Liver (tissue), 9 donors: ENCODE measurements around the gene DEDD2. TPM values are rescaled to one million over a fixed set of nuclear protein-coding genes. Genes with fewer than 3 reads are reported as not detected.

Source experiments
- DNase-seq: peaks from one replicate; pipeline ENCODE4 v3.0.0-alpha.2; 2017; ENCODE audit warnings: low spot score
- H3K27ac ChIP-seq, 2 donors: one replicate each; pipeline ENCODE4 v1.7.0; 2013; ENCODE audit warnings: inconsistent platforms in 2 of 2, low read length in 2 of 2, control low read depth in 1 of 2, low read depth in 1 of 2, mild to moderate bottlenecking in 1 of 2
- H3K27me3 ChIP-seq, 4 donors: one replicate each; pipeline versions ENCODE4 v1.6.1 to v1.7.0; 2013; ENCODE audit warnings: low read length in 3 of 4, inconsistent platforms in 1 of 4, mild to moderate bottlenecking in 1 of 4, moderate library complexity in 1 of 4; ENCODE audit not compliant: control insufficient read depth in 4 of 4, insufficient read depth in 4 of 4
- H3K36me3 ChIP-seq, 4 donors: one replicate each; pipeline versions ENCODE4 v1.6.1 to v1.7.0; 2013; ENCODE audit warnings: low read length in 3 of 4, mild to moderate bottlenecking in 3 of 4, low read depth in 1 of 4, moderate library complexity in 1 of 4; ENCODE audit not compliant: control insufficient read depth in 4 of 4, insufficient read depth in 3 of 4
- H3K4me1 ChIP-seq, 4 donors: one replicate each; pipeline versions ENCODE4 v1.6.1 to v1.7.0; 2013; ENCODE audit warnings: low read length in 3 of 4, mild to moderate bottlenecking in 3 of 4, moderate library complexity in 1 of 4; ENCODE audit not compliant: control insufficient read depth in 4 of 4, insufficient read depth in 4 of 4
- H3K4me3 ChIP-seq, 3 donors: one replicate each; pipeline versions ENCODE4 v1.6.1 to v1.7.0; 2013; ENCODE audit warnings: low read length in 3 of 3, control low read depth in 1 of 3, low read depth in 1 of 3, mild to moderate bottlenecking in 1 of 3
- H3K9ac ChIP-seq, 2 donors: one replicate each; pipeline ENCODE4 v1.7.0; 2013; ENCODE audit warnings: low read length in 2 of 2, mild to moderate bottlenecking in 2 of 2, moderate library complexity in 2 of 2, control low read depth in 1 of 2, low read depth in 1 of 2
- H3K9me3 ChIP-seq, 4 donors: one replicate each; pipeline versions ENCODE4 v1.6.1 to v1.7.0; 2013; ENCODE audit warnings: low read length in 3 of 4; ENCODE audit not compliant: control insufficient read depth in 4 of 4
- EGR1 ChIP-seq, 2 donors: IDR thresholded peaks; 2 replicates each; pipeline ENCODE4 v1.6.1; 2016 to 2018; ENCODE audit warnings: antibody characterized with exemption in 2 of 2, low read depth in 2 of 2
- FOXA1 ChIP-seq: IDR thresholded peaks from 2 replicates; pipeline ENCODE4 v1.6.1; 2016; ENCODE audit warnings: antibody characterized with exemption
- FOXA2 ChIP-seq: IDR thresholded peaks from 2 replicates; pipeline ENCODE4 v1.6.1; 2016; ENCODE audit warnings: antibody characterized with exemption
- GABPA ChIP-seq, 2 donors: IDR thresholded peaks in 1 of 2; conservative IDR thresholded peaks in 1 of 2; 2 replicates each; pipeline ENCODE4 v1.6.1; 2016; ENCODE audit warnings: antibody characterized with exemption in 2 of 2, mild to moderate bottlenecking in 1 of 2, moderate library complexity in 1 of 2
- HNF4A ChIP-seq, 2 donors: conservative IDR thresholded peaks; 2 replicates each; pipeline ENCODE4 v1.6.1; 2016; ENCODE audit warnings: antibody characterized with exemption in 2 of 2, mild to moderate bottlenecking in 2 of 2
- HNF4G ChIP-seq: IDR thresholded peaks from 2 replicates; pipeline ENCODE4 v1.6.1; 2016; ENCODE audit warnings: antibody characterized with exemption
- JUND ChIP-seq, 2 donors: IDR thresholded peaks; 2 replicates each; pipeline ENCODE4 v1.6.1; 2016; ENCODE audit warnings: antibody characterized with exemption in 2 of 2
- NR2F2 ChIP-seq: IDR thresholded peaks from 2 replicates; pipeline ENCODE4 v1.6.1; 2016; ENCODE audit warnings: antibody characterized with exemption
- RAD21 ChIP-seq, 2 donors: IDR thresholded peaks; 2 replicates each; pipeline ENCODE4 v1.6.1; 2016; ENCODE audit warnings: antibody characterized with exemption in 2 of 2, mild to moderate bottlenecking in 2 of 2
- REST ChIP-seq: IDR thresholded peaks from 2 replicates; pipeline ENCODE4 v1.6.1; 2016; ENCODE audit warnings: antibody characterized with exemption, mild to moderate bottlenecking
- RXRA ChIP-seq, 2 donors: IDR thresholded peaks; 2 replicates each; pipeline ENCODE4 v1.6.1; 2017 to 2018; ENCODE audit warnings: antibody characterized with exemption in 2 of 2, mild to moderate bottlenecking in 1 of 2
- SP1 ChIP-seq: IDR thresholded peaks from 2 replicates; pipeline ENCODE4 v1.6.1; 2018; ENCODE audit warnings: antibody characterized with exemption, mild to moderate bottlenecking
- TAF1 ChIP-seq: conservative IDR thresholded peaks from 2 replicates; pipeline ENCODE4 v1.6.1; 2016; ENCODE audit warnings: antibody characterized with exemption, mild to moderate bottlenecking
- YY1 ChIP-seq: IDR thresholded peaks from 2 replicates; pipeline ENCODE4 v1.6.1; 2016; ENCODE audit warnings: antibody characterized with exemption, mild to moderate bottlenecking
- WGBS: extraction: QIAGEN DNeasy Blood & Tissue Kit; methylation state at CpG from one replicate; pipeline ENCODE4 v1.1.7; 2013; 5-methylcytosine and 5-hydroxymethylcytosine counted together
- polyA plus RNA-seq, 2 donors: library from polyadenylated mRNA; stranded (reverse) in 1 of 2; unstranded in 1 of 2; fragments of 200-250 nt in 1 of 2; fragments of >200 nt in 1 of 2; fragmentation: Nextera tagmentation in 1 of 2; extraction: Ambion mirVana in 1 of 2; gene quantifications; one replicate each; pipeline versions ENCODE4 v1.2.1 to v1.2.3, GENCODE V29; 2013 to 2015
- total RNA-seq, 2 donors: library from RNA; depleted of rRNA; stranded (reverse); fragments of >200 nt; gene quantifications; one replicate each; pipeline ENCODE4 v1.2.3, GENCODE V29; 2014
- TF ChIP-seq, protein P1 (sequence below): IDR thresholded peaks from 2 replicates; pipeline ENCODE4 v1.6.1; 2016; ENCODE audit warnings: antibody characterized with exemption
- TF ChIP-seq, protein P2 (sequence below): IDR thresholded peaks from 2 replicates; pipeline ENCODE4 v1.6.1; 2016; ENCODE audit warnings: antibody characterized with exemption
- TF ChIP-seq, protein P3 (sequence below): IDR thresholded peaks from 2 replicates; pipeline ENCODE4 v1.6.1; 2016; ENCODE audit warnings: antibody characterized with exemption
- TF ChIP-seq, protein P4 (sequence below): fragments of 150-350 bp; IDR thresholded peaks from 2 replicates; pipeline ENCODE4 v1.5.1; 2017; ENCODE audit warnings: improper control_type of control experiment, low read depth, low read length; ENCODE audit not compliant: missing input control
- donor health status: healthy.
- donor health status: healthy.
- donor health status: healthy.
- donor health status: healthy.
- donor health status: healthy.

DEDD2 gene
- total and polyA plus RNA-seq, 4 donors: 9.6 to 47.1 (median 16.4) TPM

GRCh38 chr19:42193706-42194105 is 23.8 kb downstream of the DEDD2 start:
- TF ChIP-seq FOXA1: no peak
- no peak for TF ChIP-seq YY1
- TF ChIP-seq, protein P1, sequence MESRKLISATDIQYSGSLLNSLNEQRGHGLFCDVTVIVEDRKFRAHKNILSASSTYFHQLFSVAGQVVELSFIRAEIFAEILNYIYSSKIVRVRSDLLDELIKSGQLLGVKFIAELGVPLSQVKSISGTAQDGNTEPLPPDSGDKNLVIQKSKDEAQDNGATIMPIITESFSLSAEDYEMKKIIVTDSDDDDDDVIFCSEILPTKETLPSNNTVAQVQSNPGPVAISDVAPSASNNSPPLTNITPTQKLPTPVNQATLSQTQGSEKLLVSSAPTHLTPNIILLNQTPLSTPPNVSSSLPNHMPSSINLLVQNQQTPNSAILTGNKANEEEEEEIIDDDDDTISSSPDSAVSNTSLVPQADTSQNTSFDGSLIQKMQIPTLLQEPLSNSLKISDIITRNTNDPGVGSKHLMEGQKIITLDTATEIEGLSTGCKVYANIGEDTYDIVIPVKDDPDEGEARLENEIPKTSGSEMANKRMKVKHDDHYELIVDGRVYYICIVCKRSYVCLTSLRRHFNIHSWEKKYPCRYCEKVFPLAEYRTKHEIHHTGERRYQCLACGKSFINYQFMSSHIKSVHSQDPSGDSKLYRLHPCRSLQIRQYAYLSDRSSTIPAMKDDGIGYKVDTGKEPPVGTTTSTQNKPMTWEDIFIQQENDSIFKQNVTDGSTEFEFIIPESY: no peak
- TF ChIP-seq, protein P2, sequence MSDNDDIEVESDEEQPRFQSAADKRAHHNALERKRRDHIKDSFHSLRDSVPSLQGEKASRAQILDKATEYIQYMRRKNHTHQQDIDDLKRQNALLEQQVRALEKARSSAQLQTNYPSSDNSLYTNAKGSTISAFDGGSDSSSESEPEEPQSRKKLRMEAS: no peak
- no peak for TF ChIP-seq REST
- TF ChIP-seq RAD21 (IDR thresholded peaks at IDR 0.05): no peak
- TF ChIP-seq JUND (IDR thresholded peaks at IDR 0.05): no peak
- no peak for TF ChIP-seq EGR1 (IDR thresholded peaks at IDR 0.05; ENCODE audit: low read depth in 2 of 2)
- TF ChIP-seq GABPA (IDR thresholded peaks at IDR 0.05 in 1 of 2, conservative IDR thresholded peaks at IDR 0.05 in 1 of 2): no peak
- TF ChIP-seq, protein P3, sequence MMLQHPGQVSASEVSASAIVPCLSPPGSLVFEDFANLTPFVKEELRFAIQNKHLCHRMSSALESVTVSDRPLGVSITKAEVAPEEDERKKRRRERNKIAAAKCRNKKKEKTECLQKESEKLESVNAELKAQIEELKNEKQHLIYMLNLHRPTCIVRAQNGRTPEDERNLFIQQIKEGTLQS: no peak
- TF ChIP-seq, protein P4, sequence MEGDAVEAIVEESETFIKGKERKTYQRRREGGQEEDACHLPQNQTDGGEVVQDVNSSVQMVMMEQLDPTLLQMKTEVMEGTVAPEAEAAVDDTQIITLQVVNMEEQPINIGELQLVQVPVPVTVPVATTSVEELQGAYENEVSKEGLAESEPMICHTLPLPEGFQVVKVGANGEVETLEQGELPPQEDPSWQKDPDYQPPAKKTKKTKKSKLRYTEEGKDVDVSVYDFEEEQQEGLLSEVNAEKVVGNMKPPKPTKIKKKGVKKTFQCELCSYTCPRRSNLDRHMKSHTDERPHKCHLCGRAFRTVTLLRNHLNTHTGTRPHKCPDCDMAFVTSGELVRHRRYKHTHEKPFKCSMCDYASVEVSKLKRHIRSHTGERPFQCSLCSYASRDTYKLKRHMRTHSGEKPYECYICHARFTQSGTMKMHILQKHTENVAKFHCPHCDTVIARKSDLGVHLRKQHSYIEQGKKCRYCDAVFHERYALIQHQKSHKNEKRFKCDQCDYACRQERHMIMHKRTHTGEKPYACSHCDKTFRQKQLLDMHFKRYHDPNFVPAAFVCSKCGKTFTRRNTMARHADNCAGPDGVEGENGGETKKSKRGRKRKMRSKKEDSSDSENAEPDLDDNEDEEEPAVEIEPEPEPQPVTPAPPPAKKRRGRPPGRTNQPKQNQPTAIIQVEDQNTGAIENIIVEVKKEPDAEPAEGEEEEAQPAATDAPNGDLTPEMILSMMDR: no peak
- no peak for TF ChIP-seq TAF1
- no peak for TF ChIP-seq FOXA2
- TF ChIP-seq NR2F2: no peak
- TF ChIP-seq RXRA (IDR thresholded peaks at IDR 0.05): no peak
- TF ChIP-seq HNF4G: no peak
- TF ChIP-seq SP1: no peak
- TF ChIP-seq HNF4A (conservative IDR thresholded peaks at IDR 0.05): no peak
- H3K4me3 ChIP-seq: no peak overlapping the region
- no peak for DNase-seq
- 77% methylated on average over 3 of the region's 3 CpGs for WGBS
- no peaks in the 10 kb centered on the region for H3K27me3 ChIP-seq
- peaks cover 0 to 5% (median 3%) of the 10 kb centered on the region in 4 donors for H3K36me3 ChIP-seq
- no peaks in the 10 kb centered on the region for H3K4me1 ChIP-seq
- no peak overlapping the region for H3K9ac ChIP-seq
- H3K9me3 ChIP-seq: peaks cover 0 to 5% (median 3%) of the 10 kb centered on the region in 4 donors
- H3K27ac ChIP-seq: no peak overlapping the region
